Heart left ventricle (tissue), 16 donors: ENCODE results near the gene RAB11B. TPM values are rescaled to one million over a fixed set of nuclear protein-coding genes. Genes with fewer than 3 reads are reported as not detected.

ENCODE experiments used
- ATAC-seq, 4 donors: fragments of 200-7000 bp; cut with Tn5 transposase; one replicate each; pipeline ENCODE4 v1.9.1; 2020 to 2022; ENCODE audit warnings: moderate library complexity in 4 of 4, mild to moderate bottlenecking in 3 of 4, moderate number of reproducible peaks in 1 of 4
- DNase-seq, 5 donors: peaks; one replicate each; pipeline ENCODE4 v3.0.0-alpha.2; 2020
- H3K27ac ChIP-seq, 12 donors: fragments of 200-600 bp; sonication (generic) in 4 of 12; one replicate each; pipeline versions ENCODE4 v1.5.0 to v1.8.0; 2016 to 2022; ENCODE audit warnings: mild to moderate bottlenecking in 2 of 12
- H3K27me3 ChIP-seq, 9 donors: fragments of 200-600 bp; sonication (generic) in 2 of 9; one replicate each; pipeline versions ENCODE4 v1.5.1 to v1.8.0; 2016 to 2022; ENCODE audit warnings: mild to moderate bottlenecking in 3 of 9
- H3K36me3 ChIP-seq, 9 donors: fragments of 200-600 bp; sonication (generic) in 2 of 9; one replicate each; pipeline versions ENCODE4 v1.5.0 to v1.8.0; 2018 to 2022; ENCODE audit warnings: mild to moderate bottlenecking in 2 of 9
- H3K4me1 ChIP-seq, 12 donors: fragments of 200-600 bp; sonication (generic) in 4 of 12; one replicate each; pipeline versions ENCODE4 v1.5.0 to v1.8.0; 2016 to 2022; ENCODE audit warnings: mild to moderate bottlenecking in 3 of 12
- H3K4me3 ChIP-seq, 12 donors: fragments of 200-600 bp; sonication (generic) in 4 of 12; one replicate each; pipeline versions ENCODE4 v1.5.0 to v1.8.0; 2017 to 2022; ENCODE audit warnings: mild to moderate bottlenecking in 9 of 12, moderate library complexity in 4 of 12
- H3K9me3 ChIP-seq, 12 donors: fragments of 200-600 bp; sonication (generic) in 4 of 12; one replicate each; pipeline versions ENCODE4 v1.5.0 to v1.8.0; 2016 to 2022; ENCODE audit warnings: mild to moderate bottlenecking in 1 of 12
- POLR2A ChIP-seq, 2 donors: fragments of 450-650 bp; IDR thresholded peaks; one replicate each; pipeline ENCODE4 v1.6.1; 2017; ENCODE audit warnings: antibody characterized with exemption in 2 of 2, mild to moderate bottlenecking in 2 of 2, moderate library complexity in 2 of 2
- WGBS, 4 donors: extraction: QIAGEN DNeasy Blood & Tissue Kit in 2 of 4; methylation state at CpG; one replicate each; pipeline versions ENCODE4 v1.1.5 to v1.1.7; 2013 to 2018; 5-methylcytosine and 5-hydroxymethylcytosine counted together
- intact Hi-C, 10 donors: fragments of 100-400 bp; cut with DNase I; formaldehyde crosslinking; loops; one replicate each; pipeline versions ENCODE4 v1.11.1 to v1.14.2; 2022
- polyA plus RNA-seq, 2 donors: library from polyadenylated mRNA; stranded (reverse); fragments of 200-250 nt; gene quantifications; one replicate each; pipeline ENCODE4 v1.2.3, GENCODE V29; 2013
- total RNA-seq, 9 donors: library from RNA; depleted of rRNA in 2 of 9; stranded (reverse); fragments of >200 nt in 2 of 9; fragmentation: NEBNext Ultra II Directional in 3 of 9; extraction: Animal tissue kit (Norgen Biotek cat#: 25700) in 3 of 9; gene quantifications; one replicate each; pipeline versions ENCODE4 v1.1.0 to v1.2.4, GENCODE V29; 2016 to 2023
- TF ChIP-seq, protein P1 (sequence below), 12 donors: fragments of 200-600 bp; sonication (generic) in 4 of 12; IDR thresholded peaks; one replicate each; pipeline versions ENCODE4 v1.5.0 to v1.8.0; 2018 to 2022; ENCODE audit warnings: antibody characterized with exemption in 12 of 12, mild to moderate bottlenecking in 5 of 12
- donor health status: ischemic (EF 13 %, LVEDD 7.1; RV severe dilation, severe dysfunction).
- donor health status: healthy with polysubstance abuse.
- donor health status: DM: no; HTN: yes; CAD: no.
- donor health status: DM: no; HTN: no; CAD: no.
- donor health status: ischemic (EF 25% LVEDD 6.9; RV normal size, moderate dysfunction).
- donor health status: ischemic (EF 25% LVEDD 5.7; RV mildly dilated, moderate dysfunction).
- donor health status: healthy.
- donor health status: DM: yes; HTN: yes; CAD: no.
- donor health status: ischemic (EF 35%, LVEDD 5.7; RV mildly dilated, moderate dysfunction).
- donor health status: nonischemic (EF 11% LVEDD 7.7; RV severe dilation, severe dysfunction).
- donor health status: DM: yes; HTN: yes; CAD: no.
- donor health status: PGD.
- donor health status: ischemic (EF 29% LVEDD 5.4; RV normal size, mild dysfunction).
- donor health status: nonischemic (EF 23%, LVEDD 6.1; RV moderate dilation, normal function).

Gene RAB11B
- total and polyA plus RNA-seq, 11 donors, result 56.4 to 159 (median 140) TPM

DNA sequence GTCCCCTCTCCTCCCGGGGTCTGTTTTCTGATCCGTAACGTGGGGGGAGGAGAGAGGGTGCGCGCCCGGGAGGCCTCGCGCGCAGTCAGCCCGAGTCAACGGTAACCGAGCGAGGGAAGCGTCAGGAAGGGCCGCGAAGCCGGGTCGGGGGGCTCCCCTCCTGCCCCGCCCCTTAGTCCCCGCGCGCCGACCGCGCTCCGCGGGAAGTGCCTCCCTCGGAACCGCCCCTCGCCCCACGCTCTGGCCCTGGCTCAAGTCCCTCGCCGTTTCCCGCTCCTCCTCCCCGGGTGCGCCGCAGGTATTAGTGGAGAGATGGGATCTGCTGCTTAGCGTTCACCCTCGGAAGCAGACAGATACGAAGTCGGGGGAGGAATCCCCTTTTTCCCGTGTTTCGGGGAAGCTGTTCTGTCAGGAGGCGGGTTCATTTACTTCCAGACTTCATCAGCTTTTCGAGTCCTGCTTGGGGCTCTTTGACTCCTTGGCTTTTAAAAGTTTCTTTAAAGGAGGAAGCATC is 55.4 kb downstream of the RAB11B start:
- peak overlapping the region; percentile 82 to 99 (median 96) for H3K27ac ChIP-seq
- H3K36me3 ChIP-seq, result peaks cover 0 to 19% (median 12%) of the 10 kb centered on the region in 9 donors
- peak overlapping the region; percentile 71 to 100 (median 97) for H3K4me3 ChIP-seq
- no peaks in the 10 kb centered on the region for H3K9me3 ChIP-seq
- H3K27me3 ChIP-seq, result no peaks in the 10 kb centered on the region
- 0% methylated on average over 19 to 45 of the region's 45 CpGs for WGBS, 4 donors
- ATAC-seq (peak in 3 of 4 donors; percentile 47 to 67 (median 65)), DNase-seq (peak; percentile 59 to 78 (median 67))
- TF ChIP-seq POLR2A (IDR thresholded peaks at IDR 0.05), result no peak
- TF ChIP-seq, protein P1, sequence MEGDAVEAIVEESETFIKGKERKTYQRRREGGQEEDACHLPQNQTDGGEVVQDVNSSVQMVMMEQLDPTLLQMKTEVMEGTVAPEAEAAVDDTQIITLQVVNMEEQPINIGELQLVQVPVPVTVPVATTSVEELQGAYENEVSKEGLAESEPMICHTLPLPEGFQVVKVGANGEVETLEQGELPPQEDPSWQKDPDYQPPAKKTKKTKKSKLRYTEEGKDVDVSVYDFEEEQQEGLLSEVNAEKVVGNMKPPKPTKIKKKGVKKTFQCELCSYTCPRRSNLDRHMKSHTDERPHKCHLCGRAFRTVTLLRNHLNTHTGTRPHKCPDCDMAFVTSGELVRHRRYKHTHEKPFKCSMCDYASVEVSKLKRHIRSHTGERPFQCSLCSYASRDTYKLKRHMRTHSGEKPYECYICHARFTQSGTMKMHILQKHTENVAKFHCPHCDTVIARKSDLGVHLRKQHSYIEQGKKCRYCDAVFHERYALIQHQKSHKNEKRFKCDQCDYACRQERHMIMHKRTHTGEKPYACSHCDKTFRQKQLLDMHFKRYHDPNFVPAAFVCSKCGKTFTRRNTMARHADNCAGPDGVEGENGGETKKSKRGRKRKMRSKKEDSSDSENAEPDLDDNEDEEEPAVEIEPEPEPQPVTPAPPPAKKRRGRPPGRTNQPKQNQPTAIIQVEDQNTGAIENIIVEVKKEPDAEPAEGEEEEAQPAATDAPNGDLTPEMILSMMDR (IDR thresholded peaks at IDR 0.05), result no peak
- intact Hi-C loops, result loop anchor here in 7 of 10 donors (2.0 to 10.0 kb wide), 6 partner anchors 31 to 93 kb away; partner anchors contain the start of genes MARCHF2 (in 6 of the 7), PRAM1 (in 1 of the 7) and ZNF414 (in 1 of the 7)
- H3K4me1 ChIP-seq, result peaks cover 14 to 54% (median 46%) of the 10 kb centered on the region in 12 donors

DNA sequence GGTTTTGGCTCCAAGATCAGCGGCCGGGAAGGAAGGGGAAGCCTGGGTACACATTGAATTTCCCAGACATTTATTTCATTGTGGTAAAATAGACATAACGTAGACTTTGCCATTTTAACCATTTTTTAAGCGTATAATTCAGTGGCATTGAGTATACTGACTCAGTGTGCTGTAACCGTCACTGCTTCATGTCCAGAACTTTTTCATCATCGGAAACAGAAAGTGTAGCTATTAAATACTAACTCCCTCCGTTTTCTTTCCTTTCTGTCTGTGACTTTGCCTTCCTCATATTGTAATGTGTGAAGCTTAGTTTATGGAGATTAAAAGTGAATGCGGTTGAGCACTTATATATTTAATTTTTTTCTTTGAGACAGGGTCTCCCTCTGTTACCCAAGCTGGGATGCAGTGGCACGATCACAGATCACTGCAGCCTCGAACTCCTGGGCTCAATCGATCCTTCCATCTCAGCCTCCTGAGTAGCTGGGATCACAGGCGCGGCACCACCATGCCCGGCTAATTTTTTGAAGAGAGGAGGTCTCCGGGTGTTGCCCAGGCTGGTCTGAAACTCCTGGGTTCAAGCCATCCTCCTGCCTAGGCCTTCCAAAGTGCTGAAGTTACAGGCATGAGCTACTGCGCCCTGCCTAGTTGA is 56.0 kb downstream of the RAB11B start:
- Histone ChIP-seq H3K4me1 (peaks cover 14 to 61% (median 51%) of the 10 kb centered on the region in 12 donors), H3K27ac (peak overlapping the region in 10 of 12 donors; percentile 90 to 99 (median 98)), H3K4me3 (peak overlapping the region; percentile 71 to 100 (median 97)), H3K9me3 (no peaks in the 10 kb centered on the region), H3K36me3 (peaks cover 0 to 19% (median 12%) of the 10 kb centered on the region in 9 donors), H3K27me3 (no peaks in the 10 kb centered on the region)
- DNase-seq, result no peak
- TF ChIP-seq, protein P1 (IDR thresholded peaks at IDR 0.05), result no peak
- no peak for TF ChIP-seq POLR2A (IDR thresholded peaks at IDR 0.05)
- ATAC-seq, result no peak
- 20 to 25% (median 22%) methylated on average over 16 of the region's 16 CpGs for WGBS, 4 donors
- intact Hi-C loops, result loop anchor here in 6 of 10 donors (5.0 to 10.0 kb wide), 4 partner anchors 34 to 94 kb away; partner anchors contain the start of genes MARCHF2 (in 5 of the 6), PRAM1 (in 1 of the 6) and ZNF414 (in 1 of the 6)

GRCh38 chr19:8449830-8450229 is 59.7 kb downstream of the RAB11B start:
- peak overlapping the region in 1 of 12 donors; percentile 9 for H3K4me3 ChIP-seq
- H3K4me1 ChIP-seq, result peaks cover 18 to 90% (median 82%) of the 10 kb centered on the region in 12 donors
- intact Hi-C loops, result loop anchor here in 6 of 10 donors (5.0 to 10.0 kb wide), 4 partner anchors 38 to 98 kb away; partner anchors contain the start of genes MARCHF2 (in 5 of the 6), PRAM1 (in 1 of the 6) and ZNF414 (in 1 of the 6)
- peaks cover 0 to 41% (median 29%) of the 10 kb centered on the region in 9 donors for H3K36me3 ChIP-seq
- ATAC-seq (no peak), DNase-seq (no peak)
- TF ChIP-seq POLR2A (IDR thresholded peaks at IDR 0.05), result no peak
- TF ChIP-seq, protein P1 (IDR thresholded peaks at IDR 0.05), result no peak
- H3K27ac ChIP-seq, result no peak overlapping the region
- WGBS, 4 donors, result 58 to 76% (median 70%) methylated on average over 7 to 8 of the region's 8 CpGs
- H3K27me3 ChIP-seq, result no peaks in the 10 kb centered on the region
- H3K9me3 ChIP-seq, result no peaks in the 10 kb centered on the region

- ATAC-seq, result no peak
- 51 to 66% (median 56%) methylated on average over 6 of the region's 6 CpGs for WGBS, 4 donors
- no peaks in the 10 kb centered on the region for H3K27me3 ChIP-seq
- no peak overlapping the region for H3K4me3 ChIP-seq
- no peak overlapping the region for H3K27ac ChIP-seq
- intact Hi-C loops, result no loop called here
- TF ChIP-seq, protein P1 (IDR thresholded peaks at IDR 0.05), result no peak
- no peak for TF ChIP-seq POLR2A (IDR thresholded peaks at IDR 0.05)
- peaks cover 0 to 53% (median 43%) of the 10 kb centered on the region in 9 donors for H3K36me3 ChIP-seq
- H3K9me3 ChIP-seq, result no peaks in the 10 kb centered on the region
- H3K4me1 ChIP-seq, result peaks cover 18 to 97% (median 86%) of the 10 kb centered on the region in 12 donors
- no peak for DNase-seq
Measured at GRCh38 chr19:8451377-8451776, 61.2 kb downstream of the RAB11B start.
